GM12878 (cell line): Measurements from ENCODE around the gene TPPP3.

Experiments used
- POLR2A ChIP-seq: IDR thresholded peaks from 2 replicates; pipeline ENCODE4 v1.6.1; 2011; ENCODE audit warnings: low read depth, mild to moderate bottlenecking, low read length
- TBL1XR1 ChIP-seq: IDR thresholded peaks from 2 replicates; pipeline ENCODE4 v1.6.1; 2012; ENCODE audit warnings: low read depth, low read length, improper control_type of control experiment
- TF ChIP-seq, protein P1 (sequence below): IDR thresholded peaks from 2 replicates; pipeline ENCODE4 v1.6.1; 2011; ENCODE audit warnings: low read depth, mild to moderate bottlenecking, low read length, moderate library complexity, borderline replicate concordance; ENCODE audit errors: extremely low read depth

DNA sequence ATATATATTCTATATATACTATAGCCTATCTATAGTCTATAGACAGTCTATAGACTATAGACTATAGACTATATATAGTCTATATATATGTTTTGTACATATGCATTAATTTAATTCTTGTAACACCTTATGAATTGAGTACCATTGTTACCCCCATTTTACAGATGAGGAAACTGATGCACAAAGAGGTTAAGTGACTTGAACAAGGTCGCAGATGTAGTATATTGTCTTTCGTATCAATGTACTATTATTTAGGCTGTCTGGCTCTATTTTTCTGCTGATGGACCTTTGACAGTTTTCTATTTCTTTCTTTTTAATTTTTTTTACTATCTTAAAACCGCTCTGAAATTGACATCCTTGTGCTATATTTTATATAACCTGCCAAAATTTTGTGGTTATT lies 52.0 kb downstream of the TPPP3 start:
- TF ChIP-seq POLR2A (no peak), TBL1XR1 (no peak)
- TF ChIP-seq, protein P1, sequence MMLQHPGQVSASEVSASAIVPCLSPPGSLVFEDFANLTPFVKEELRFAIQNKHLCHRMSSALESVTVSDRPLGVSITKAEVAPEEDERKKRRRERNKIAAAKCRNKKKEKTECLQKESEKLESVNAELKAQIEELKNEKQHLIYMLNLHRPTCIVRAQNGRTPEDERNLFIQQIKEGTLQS = no peak
